ENCODE results near the gene ERCC6L2. TPM values are rescaled to one million over a fixed set of nuclear protein-coding genes. Genes with fewer than 3 reads are reported as not detected.

Gene ERCC6L2
- total RNA-seq, 1 donor from 2014 or later, result 35.8 TPM

- no peaks in the 10 kb centered on the region for H3K9me3 Mint-ChIP-seq (ENCODE audit: low read depth)
- H3K27ac Mint-ChIP-seq (ENCODE audit: unreplicated experiment), result no peak overlapping the region
- peaks cover 8% of the 10 kb centered on the region for H3K36me3 Mint-ChIP-seq (ENCODE audit: low read depth)
- no peak overlapping the region for H3K4me3 Mint-ChIP-seq (ENCODE audit: unreplicated experiment)
- TF ChIP-seq, protein P1, sequence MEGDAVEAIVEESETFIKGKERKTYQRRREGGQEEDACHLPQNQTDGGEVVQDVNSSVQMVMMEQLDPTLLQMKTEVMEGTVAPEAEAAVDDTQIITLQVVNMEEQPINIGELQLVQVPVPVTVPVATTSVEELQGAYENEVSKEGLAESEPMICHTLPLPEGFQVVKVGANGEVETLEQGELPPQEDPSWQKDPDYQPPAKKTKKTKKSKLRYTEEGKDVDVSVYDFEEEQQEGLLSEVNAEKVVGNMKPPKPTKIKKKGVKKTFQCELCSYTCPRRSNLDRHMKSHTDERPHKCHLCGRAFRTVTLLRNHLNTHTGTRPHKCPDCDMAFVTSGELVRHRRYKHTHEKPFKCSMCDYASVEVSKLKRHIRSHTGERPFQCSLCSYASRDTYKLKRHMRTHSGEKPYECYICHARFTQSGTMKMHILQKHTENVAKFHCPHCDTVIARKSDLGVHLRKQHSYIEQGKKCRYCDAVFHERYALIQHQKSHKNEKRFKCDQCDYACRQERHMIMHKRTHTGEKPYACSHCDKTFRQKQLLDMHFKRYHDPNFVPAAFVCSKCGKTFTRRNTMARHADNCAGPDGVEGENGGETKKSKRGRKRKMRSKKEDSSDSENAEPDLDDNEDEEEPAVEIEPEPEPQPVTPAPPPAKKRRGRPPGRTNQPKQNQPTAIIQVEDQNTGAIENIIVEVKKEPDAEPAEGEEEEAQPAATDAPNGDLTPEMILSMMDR (IDR thresholded peaks at IDR 0.05), result no peak
- no peaks in the 10 kb centered on the region for H3K27me3 Mint-ChIP-seq (ENCODE audit: low read depth)
- no peaks in the 10 kb centered on the region for H3K4me1 Mint-ChIP-seq (ENCODE audit: low read depth)
- no peak for DNase-seq (ENCODE audit: low spot score)
Observed at GRCh38 chr9:95991326-95991725, 115.8 kb downstream of the ERCC6L2 start.

DNA sequence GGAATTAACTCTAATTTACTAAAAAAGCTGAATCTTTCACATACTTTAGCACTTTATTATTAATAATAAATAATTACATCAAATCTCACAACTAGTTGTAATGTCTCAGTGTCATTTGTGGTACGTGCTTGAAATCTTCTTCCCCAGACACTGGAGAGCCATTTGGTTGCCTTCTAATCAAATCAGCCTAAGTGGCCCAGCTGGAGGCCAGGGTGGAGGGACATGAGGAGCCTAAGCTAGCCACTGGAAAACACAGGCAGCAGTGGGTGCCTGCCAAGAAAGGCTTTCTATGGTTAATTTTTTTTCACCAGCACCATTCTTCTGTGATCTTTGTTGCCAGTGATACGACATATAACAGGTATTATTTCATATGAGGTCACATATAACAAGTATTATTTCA, 117.0 kb downstream of the ERCC6L2 start:
- Mint-ChIP-seq H3K27ac (ENCODE audit: unreplicated experiment) (no peak overlapping the region), H3K4me1 (ENCODE audit: low read depth) (no peaks in the 10 kb centered on the region), H3K9me3 (ENCODE audit: low read depth) (no peaks in the 10 kb centered on the region), H3K27me3 (ENCODE audit: low read depth) (no peaks in the 10 kb centered on the region), H3K36me3 (ENCODE audit: low read depth) (peaks cover 8% of the 10 kb centered on the region), H3K4me3 (ENCODE audit: unreplicated experiment) (no peak overlapping the region)
- TF ChIP-seq, protein P1 (IDR thresholded peaks at IDR 0.05), result no peak
- DNase-seq (ENCODE audit: low spot score), result no peak

GRCh38 chr9:95993337-95993736, 117.8 kb downstream of the ERCC6L2 start:
- Mint-ChIP-seq H3K4me3 (ENCODE audit: unreplicated experiment) (no peak overlapping the region), H3K27ac (ENCODE audit: unreplicated experiment) (no peak overlapping the region), H3K9me3 (ENCODE audit: low read depth) (no peaks in the 10 kb centered on the region), H3K4me1 (ENCODE audit: low read depth) (no peaks in the 10 kb centered on the region), H3K36me3 (ENCODE audit: low read depth) (peaks cover 8% of the 10 kb centered on the region), H3K27me3 (ENCODE audit: low read depth) (no peaks in the 10 kb centered on the region)
- TF ChIP-seq, protein P1 (IDR thresholded peaks at IDR 0.05), result no peak
- no peak for DNase-seq (ENCODE audit: low spot score)

DNA sequence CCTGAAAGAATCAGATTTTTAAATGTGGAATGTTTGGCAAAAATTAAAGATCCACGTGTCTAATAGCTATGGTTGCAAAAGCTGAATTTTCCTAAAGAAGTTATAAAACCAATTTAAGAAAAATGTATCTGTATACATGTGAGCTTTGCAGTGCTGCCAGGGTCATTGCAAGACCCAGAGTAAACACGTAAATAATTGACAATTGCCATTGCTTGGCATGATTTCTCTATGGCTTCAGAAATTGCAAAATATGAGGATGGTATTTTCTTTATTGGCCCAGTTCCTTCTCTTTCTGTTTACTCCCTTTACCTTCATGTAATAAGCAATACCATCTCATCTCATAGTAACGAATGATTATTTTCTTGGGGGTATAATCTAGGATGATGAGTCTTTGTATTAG, 123.9 kb downstream of the ERCC6L2 start:
- Mint-ChIP-seq H3K9me3 (ENCODE audit: low read depth) (peaks cover 4% of the 10 kb centered on the region), H3K36me3 (ENCODE audit: low read depth) (peaks cover 19% of the 10 kb centered on the region), H3K4me3 (ENCODE audit: unreplicated experiment) (no peak overlapping the region), H3K4me1 (ENCODE audit: low read depth) (peaks cover 5% of the 10 kb centered on the region), H3K27me3 (ENCODE audit: low read depth) (no peaks in the 10 kb centered on the region), H3K27ac (ENCODE audit: unreplicated experiment) (no peak overlapping the region)
- TF ChIP-seq, protein P1 (IDR thresholded peaks at IDR 0.05), result no peak
- DNase-seq (ENCODE audit: low spot score), result no peak

- H3K27ac Mint-ChIP-seq (ENCODE audit: unreplicated experiment), result no peak overlapping the region
- peaks cover 4% of the 10 kb centered on the region for H3K9me3 Mint-ChIP-seq (ENCODE audit: low read depth)
- peaks cover 25% of the 10 kb centered on the region for H3K36me3 Mint-ChIP-seq (ENCODE audit: low read depth)
- no peak overlapping the region for H3K4me3 Mint-ChIP-seq (ENCODE audit: unreplicated experiment)
- peaks cover 8% of the 10 kb centered on the region for H3K4me1 Mint-ChIP-seq (ENCODE audit: low read depth)
- TF ChIP-seq, protein P1 (IDR thresholded peaks at IDR 0.05), result no peak
- no peak for DNase-seq (ENCODE audit: low spot score)
- H3K27me3 Mint-ChIP-seq (ENCODE audit: low read depth), result no peaks in the 10 kb centered on the region
Observed at GRCh38 chr9:96004379-96004778, 128.9 kb downstream of the ERCC6L2 start.

Measured in chondrocyte (in vitro differentiated cells).